Coronary artery (tissue), 2 donors: Measurements from ENCODE around the gene MAPK10.

ENCODE experiments used
- DNase-seq: peaks from one replicate; pipeline ENCODE4 v3.0.0-alpha.2; 2017; ENCODE audit warnings: low spot score
- H3K27ac ChIP-seq, 2 donors: fragments of 200-600 bp; sonication (generic); one replicate each; pipeline ENCODE4 v1.5.1; 2016 to 2019
- H3K4me3 ChIP-seq: fragments of 200-600 bp; sonication (generic); 2 replicates; pipeline ENCODE4 v1.5.1; 2016; ENCODE audit warnings: mild to moderate bottlenecking, moderate library complexity
- TF ChIP-seq, protein P1 (sequence below): fragments of 200-600 bp; sonication (generic); IDR thresholded peaks from one replicate; pipeline ENCODE4 v1.5.1; 2019; ENCODE audit warnings: antibody characterized with exemption

The MAPK10 gene

DNA sequence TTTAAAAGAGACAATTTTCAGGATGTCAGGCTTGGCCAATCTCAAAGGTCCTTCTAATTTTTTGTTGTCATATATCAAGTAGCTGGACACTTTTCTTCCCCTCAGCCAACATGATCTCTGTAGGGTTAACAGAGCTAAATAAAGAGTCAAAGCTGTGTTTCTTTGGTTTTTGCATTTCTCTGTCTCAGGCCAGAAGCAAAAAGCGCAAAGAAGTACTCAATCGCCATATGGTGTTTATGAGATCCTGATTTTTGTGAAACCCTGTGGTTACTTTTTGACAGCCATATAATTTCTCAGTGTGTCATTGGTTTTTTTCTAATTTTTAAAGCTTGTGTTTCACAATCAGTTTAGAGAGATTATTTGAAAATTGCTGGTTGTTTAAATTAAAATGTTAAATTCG, 111.9 kb downstream of the MAPK10 start:
- no peak overlapping the region for H3K27ac ChIP-seq
- no peak overlapping the region for H3K4me3 ChIP-seq
- TF ChIP-seq, protein P1, sequence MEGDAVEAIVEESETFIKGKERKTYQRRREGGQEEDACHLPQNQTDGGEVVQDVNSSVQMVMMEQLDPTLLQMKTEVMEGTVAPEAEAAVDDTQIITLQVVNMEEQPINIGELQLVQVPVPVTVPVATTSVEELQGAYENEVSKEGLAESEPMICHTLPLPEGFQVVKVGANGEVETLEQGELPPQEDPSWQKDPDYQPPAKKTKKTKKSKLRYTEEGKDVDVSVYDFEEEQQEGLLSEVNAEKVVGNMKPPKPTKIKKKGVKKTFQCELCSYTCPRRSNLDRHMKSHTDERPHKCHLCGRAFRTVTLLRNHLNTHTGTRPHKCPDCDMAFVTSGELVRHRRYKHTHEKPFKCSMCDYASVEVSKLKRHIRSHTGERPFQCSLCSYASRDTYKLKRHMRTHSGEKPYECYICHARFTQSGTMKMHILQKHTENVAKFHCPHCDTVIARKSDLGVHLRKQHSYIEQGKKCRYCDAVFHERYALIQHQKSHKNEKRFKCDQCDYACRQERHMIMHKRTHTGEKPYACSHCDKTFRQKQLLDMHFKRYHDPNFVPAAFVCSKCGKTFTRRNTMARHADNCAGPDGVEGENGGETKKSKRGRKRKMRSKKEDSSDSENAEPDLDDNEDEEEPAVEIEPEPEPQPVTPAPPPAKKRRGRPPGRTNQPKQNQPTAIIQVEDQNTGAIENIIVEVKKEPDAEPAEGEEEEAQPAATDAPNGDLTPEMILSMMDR, result no peak
- DNase-seq, result no peak

DNA sequence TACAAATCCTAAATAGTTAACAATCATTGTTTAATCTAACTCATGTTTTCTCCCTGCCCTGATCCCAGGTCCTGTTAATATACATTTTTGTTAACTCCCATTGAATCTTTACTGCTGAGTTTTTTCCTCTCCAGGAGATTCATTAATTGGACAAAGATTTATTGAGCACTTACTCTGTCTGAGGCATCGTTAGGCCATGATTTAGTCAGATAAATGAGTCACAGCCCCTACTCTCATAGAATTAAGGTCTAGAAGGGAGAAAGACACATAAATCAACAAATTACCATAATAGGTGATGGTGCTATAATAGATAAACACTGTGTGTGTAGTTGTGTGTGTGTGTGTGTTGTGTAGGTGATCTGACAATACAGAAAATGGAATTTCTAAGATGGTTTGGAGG, 112.5 kb downstream of the MAPK10 start:
- DNase-seq, result no peak

DNA sequence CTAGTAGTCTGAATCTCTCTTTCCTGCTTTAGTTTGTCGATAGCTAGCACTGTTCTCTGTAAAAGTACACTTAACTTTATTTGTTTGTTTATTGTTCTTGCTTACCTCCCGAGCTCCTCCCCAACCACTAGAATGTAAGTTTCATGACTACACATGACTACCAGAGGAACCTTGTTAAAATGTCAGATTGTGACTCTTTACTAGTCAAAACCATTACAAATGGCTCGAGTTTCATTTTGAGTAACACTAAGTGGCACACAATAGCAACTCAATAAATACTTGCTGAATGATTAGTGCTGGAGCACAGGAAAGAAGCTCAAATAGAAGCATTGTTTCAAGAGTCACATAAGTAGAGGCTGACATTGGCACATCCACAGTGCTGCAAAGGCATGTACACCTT, 116.1 kb downstream of the MAPK10 start:
- Histone ChIP-seq H3K4me3 (no peak overlapping the region), H3K27ac (no peak overlapping the region)
- TF ChIP-seq, protein P1, result no peak
- no peak for DNase-seq

More for the DNA sequence above, 112.5 kb downstream of the MAPK10 start:
- Histone ChIP-seq H3K27ac (no peak overlapping the region), H3K4me3 (no peak overlapping the region)
- TF ChIP-seq, protein P1, result no peak

DNA sequence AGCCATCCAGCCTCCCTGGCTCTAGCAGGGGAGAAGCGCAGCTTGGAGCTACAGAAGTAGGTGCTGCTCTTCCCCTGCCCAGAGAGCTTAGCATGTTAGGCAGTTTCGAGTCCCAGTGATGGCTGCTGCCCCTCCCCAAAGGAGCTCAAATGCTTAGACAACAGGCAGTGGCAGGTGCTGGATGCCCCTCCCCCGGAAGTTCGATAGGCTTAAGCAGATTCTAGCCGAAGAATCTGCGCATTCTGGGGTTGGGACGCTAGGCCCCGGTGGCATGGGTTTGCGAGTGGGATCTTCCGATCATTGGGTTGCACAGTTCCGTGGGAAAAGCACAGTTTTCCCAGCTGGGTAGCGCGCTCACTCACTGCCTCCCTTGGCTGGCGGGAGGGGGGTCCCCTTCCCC, 117.2 kb downstream of the MAPK10 start:
- TF ChIP-seq, protein P1, result no peak
- no peak for DNase-seq
- Histone ChIP-seq H3K27ac (no peak overlapping the region), H3K4me3 (no peak overlapping the region)

DNA sequence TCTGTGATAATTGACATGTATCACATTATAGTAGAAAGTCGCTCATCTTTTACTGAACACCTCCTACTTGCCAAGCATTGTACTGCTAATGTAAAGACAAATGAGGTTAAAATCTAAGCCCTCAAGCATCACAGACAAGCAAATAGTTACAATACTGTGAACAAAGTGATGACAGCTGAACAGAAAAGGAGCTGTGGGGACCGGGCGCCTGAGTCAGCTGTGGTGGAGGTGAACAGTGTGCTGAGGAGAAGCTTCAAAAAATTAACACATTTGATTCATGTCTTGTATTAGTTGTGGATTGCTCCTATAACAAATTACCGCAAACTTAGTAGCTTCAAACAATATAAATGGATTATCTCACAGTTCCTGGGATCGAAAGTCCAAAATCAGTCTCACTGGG, 124.3 kb downstream of the MAPK10 start:
- DNase-seq, result no peak
- Histone ChIP-seq H3K27ac (no peak overlapping the region), H3K4me3 (no peak overlapping the region)
- TF ChIP-seq, protein P1, result no peak

DNA sequence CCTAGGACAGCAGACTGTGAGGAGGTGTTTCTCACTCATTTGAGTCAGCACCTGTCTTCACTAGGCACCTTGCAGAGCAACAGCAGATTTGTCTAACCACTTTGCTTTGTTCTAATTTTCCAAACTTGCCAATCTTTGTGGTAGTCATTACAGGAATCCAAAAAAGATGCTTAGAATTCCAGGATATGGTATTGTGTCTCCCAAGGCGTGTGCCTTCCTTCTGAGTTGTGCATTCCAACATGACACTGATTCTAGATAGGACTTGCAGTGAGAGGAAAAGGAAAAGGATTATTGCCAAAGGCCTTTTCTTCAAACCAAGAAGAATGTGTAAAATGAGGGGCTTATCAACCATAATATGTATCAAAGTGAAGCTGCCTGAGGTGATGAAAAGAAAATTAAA, 126.2 kb downstream of the MAPK10 start:
- Histone ChIP-seq H3K4me3 (no peak overlapping the region), H3K27ac (no peak overlapping the region)
- no peak for DNase-seq
- TF ChIP-seq, protein P1, result no peak

DNA sequence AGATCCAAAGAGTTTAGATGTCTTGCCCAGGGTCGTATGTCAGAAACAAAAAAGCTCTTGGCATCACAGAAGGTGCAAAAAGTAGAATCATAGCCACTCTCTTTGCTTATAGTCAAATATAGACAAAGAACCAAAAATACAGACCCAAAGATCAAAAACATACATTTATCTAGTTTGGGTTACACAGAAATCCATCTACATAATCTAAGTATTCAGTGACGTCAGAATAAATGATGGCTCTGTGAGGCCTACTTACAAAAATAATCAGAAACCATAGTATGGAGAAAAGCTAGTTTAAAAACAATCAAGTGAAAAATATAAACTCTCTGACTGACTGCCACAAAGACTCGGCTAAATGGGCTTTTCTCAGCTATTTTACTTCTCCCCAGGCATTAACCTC, 126.8 kb downstream of the MAPK10 start:
- Histone ChIP-seq H3K27ac (no peak overlapping the region), H3K4me3 (no peak overlapping the region)
- DNase-seq, result no peak
- TF ChIP-seq, protein P1, result no peak
